ENCODE data around the gene CDCA5.

Gene CDCA5

GRCh38 chr11:65083834-65084597 lies at the start of gene CDCA5, which contains the start of gene ZFPL1:
Gene CDCA5, minus strand, starts transcription at chr11:65084040. Its CDS starts 62 bp downstream, at chr11:65083978.
Gene ZFPL1, plus strand, starts transcription at chr11:65084222. Its CDS starts 477 bp downstream, at chr11:65084699.
- peak; percentile 95 for DNase-seq

- peak; percentile 67 for DNase-seq
These were observed 49.3 kb upstream of the CDCA5 start for GRCh38 chr11:65132988-65133700.

- DNase-seq = no peak
These were observed 48.6 kb upstream of the CDCA5 start for GRCh38 chr11:65132238-65132987.

GRCh38 chr11:65131895-65132237 lies 48.0 kb upstream of the CDCA5 start:
- no peak for DNase-seq

GRCh38 chr11:65131417-65131776 lies 47.6 kb upstream of the CDCA5 start:
- no peak for DNase-seq

- DNase-seq = no peak
These were observed 47.0 kb upstream of the CDCA5 start for GRCh38 chr11:65130631-65131416.

- no peak for DNase-seq
These were observed 46.0 kb upstream of the CDCA5 start for GRCh38 chr11:65129649-65130441.

- no peak for DNase-seq
These were observed 44.6 kb upstream of the CDCA5 start for GRCh38 chr11:65128182-65129145.

- no peak for DNase-seq
These were observed 43.8 kb upstream of the CDCA5 start for GRCh38 chr11:65127473-65128181.

- no peak for DNase-seq
These were observed 42.9 kb upstream of the CDCA5 start for GRCh38 chr11:65126624-65127274.

GRCh38 chr11:65125197-65126056 lies 41.6 kb upstream of the CDCA5 start:
- DNase-seq = no peak

GRCh38 chr11:65124480-65125196 lies 40.8 kb upstream of the CDCA5 start:
- no peak for DNase-seq

GRCh38 chr11:65121865-65122696 lies 38.2 kb upstream of the CDCA5 start, which contains the start of the genes FAU and MRPL49:
Gene FAU, minus strand, starts transcription at chr11:65122134. Its CDS starts 321 bp downstream, at chr11:65121813.
Gene MRPL49, plus strand, starts transcription at chr11:65122321. Its CDS starts 26 bp downstream, at chr11:65122347.
- peak; percentile 100 for DNase-seq

- no peak for DNase-seq
These were observed 37.6 kb upstream of the CDCA5 start for GRCh38 chr11:65121447-65121864.

- no peak for DNase-seq
These were observed 37.0 kb upstream of the CDCA5 start for GRCh38 chr11:65120831-65121230.

- no peak for DNase-seq
These were observed 35.8 kb upstream of the CDCA5 start for GRCh38 chr11:65119670-65119995.

All from CD4-positive, alpha-beta T cell treated with Interleukin-6 for 4 hours (primary cell).